NB4 (cell line): ENCODE data around the gene C19orf73.
A peak's percentile ranks its signal among the peaks of the same experiment; 100 is the strongest.

Experiments used
- DNase-seq: peaks from one replicate; pipeline ENCODE4 v3.0.0; 2010; ENCODE audit warnings: low read depth
- H3K4me3 ChIP-seq: one replicate; pipeline ENCODE4 v1.5.1; 2011; ENCODE audit warnings: mild to moderate bottlenecking, low read depth, low read length, moderate library complexity
- MYC ChIP-seq: IDR thresholded peaks from 2 replicates; pipeline ENCODE4 v1.6.1; 2011; ENCODE audit warnings: low read depth, low read length
- POLR2A ChIP-seq: IDR thresholded peaks from 2 replicates; pipeline ENCODE4 v1.6.1; 2011; ENCODE audit warnings: mild to moderate bottlenecking; ENCODE audit not compliant: insufficient read length; ENCODE audit errors: extremely low read depth
- TF ChIP-seq, protein P1 (sequence below): IDR thresholded peaks from 2 replicates; pipeline ENCODE4 v1.6.1; 2011; ENCODE audit warnings: low read depth, low read length
- TF ChIP-seq, protein P2 (sequence below): IDR thresholded peaks from one replicate; pipeline ENCODE4 v1.5.1; 2012; ENCODE audit warnings: low read depth, low read length

C19orf73 gene

DNA sequence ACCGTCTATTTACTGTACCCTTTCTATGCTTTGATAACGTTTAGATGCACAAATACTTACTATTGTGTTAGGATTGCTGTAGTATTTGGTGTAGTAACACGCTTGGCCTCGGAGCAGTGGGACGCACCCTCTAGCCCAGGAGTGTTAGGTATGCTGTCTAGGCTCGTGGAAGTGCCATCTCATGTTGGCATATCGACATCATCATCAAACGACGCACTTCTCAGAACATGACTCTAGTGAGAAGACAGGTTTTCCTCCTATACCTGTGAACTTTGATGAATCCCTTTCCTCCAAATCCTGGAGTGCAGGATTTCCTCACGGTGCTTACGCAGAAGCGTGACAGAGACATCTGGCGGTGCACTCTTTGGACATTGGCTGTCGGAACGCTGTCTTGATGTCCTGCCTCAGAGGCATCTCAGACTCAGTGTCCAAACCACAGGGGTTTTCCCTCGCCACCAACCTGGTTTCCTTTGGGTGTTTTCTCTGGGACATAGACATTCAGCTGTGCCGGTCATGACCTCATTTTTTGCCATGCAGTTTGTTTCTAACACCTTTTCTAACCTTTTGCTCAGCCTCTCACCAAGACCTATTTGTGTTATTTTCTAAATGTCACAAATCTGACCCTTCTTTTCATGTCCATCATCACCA, 27.4 kb downstream of the C19orf73 start:
- no peak overlapping the region for H3K4me3 ChIP-seq
- DNase-seq, result no peak
- TF ChIP-seq, protein P1, sequence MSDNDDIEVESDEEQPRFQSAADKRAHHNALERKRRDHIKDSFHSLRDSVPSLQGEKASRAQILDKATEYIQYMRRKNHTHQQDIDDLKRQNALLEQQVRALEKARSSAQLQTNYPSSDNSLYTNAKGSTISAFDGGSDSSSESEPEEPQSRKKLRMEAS, result no peak

DNA sequence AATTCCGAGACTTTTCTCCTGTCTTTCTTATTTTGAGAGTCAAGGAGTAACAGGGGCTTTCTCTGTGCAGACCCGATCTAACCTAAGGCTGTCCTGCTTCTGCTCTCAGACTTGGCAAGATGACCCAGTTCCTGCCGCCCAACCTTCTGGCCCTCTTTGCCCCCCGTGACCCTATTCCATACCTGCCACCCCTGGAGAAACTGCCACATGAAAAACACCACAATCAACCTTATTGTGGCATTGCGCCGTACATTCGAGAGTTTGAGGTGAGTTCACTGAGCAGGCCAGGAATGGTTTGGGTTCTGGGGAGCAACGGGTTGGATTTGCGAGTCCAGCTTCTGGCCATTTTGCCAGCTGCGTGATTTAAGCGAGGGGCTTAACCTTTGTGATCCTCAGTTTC, 32.6 kb downstream of the C19orf73 start:
- TF ChIP-seq, protein P2, sequence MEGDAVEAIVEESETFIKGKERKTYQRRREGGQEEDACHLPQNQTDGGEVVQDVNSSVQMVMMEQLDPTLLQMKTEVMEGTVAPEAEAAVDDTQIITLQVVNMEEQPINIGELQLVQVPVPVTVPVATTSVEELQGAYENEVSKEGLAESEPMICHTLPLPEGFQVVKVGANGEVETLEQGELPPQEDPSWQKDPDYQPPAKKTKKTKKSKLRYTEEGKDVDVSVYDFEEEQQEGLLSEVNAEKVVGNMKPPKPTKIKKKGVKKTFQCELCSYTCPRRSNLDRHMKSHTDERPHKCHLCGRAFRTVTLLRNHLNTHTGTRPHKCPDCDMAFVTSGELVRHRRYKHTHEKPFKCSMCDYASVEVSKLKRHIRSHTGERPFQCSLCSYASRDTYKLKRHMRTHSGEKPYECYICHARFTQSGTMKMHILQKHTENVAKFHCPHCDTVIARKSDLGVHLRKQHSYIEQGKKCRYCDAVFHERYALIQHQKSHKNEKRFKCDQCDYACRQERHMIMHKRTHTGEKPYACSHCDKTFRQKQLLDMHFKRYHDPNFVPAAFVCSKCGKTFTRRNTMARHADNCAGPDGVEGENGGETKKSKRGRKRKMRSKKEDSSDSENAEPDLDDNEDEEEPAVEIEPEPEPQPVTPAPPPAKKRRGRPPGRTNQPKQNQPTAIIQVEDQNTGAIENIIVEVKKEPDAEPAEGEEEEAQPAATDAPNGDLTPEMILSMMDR, result no peak
- no peak for TF ChIP-seq MYC
- no peak for TF ChIP-seq POLR2A
- TF ChIP-seq, protein P1, result no peak
- no peak for DNase-seq
- H3K4me3 ChIP-seq, result peak overlapping the region; percentile 98

DNA sequence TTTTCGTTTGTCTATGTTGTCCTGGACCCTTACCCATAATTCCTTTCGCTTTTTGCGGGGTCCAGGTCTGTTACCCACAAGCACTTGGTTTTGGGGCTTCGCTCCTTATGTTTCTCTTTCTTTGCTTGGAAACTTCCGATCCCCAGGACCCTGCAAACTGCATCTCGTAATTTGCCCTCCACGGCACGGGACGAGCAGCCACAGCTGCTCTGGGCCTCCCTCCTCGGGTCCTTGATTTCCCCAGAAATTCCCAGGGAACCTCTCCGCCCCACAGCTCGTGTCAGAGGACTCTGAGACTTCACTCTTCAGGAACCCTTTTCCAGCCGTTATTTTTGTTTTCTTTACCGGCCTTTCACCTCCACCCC, 33.1 kb downstream of the C19orf73 start:
- peak overlapping the region; percentile 98 for H3K4me3 ChIP-seq
- DNase-seq, result no peak
- TF ChIP-seq POLR2A (no peak), MYC (no peak)
- TF ChIP-seq, protein P2, result no peak
- TF ChIP-seq, protein P1, result no peak

DNA sequence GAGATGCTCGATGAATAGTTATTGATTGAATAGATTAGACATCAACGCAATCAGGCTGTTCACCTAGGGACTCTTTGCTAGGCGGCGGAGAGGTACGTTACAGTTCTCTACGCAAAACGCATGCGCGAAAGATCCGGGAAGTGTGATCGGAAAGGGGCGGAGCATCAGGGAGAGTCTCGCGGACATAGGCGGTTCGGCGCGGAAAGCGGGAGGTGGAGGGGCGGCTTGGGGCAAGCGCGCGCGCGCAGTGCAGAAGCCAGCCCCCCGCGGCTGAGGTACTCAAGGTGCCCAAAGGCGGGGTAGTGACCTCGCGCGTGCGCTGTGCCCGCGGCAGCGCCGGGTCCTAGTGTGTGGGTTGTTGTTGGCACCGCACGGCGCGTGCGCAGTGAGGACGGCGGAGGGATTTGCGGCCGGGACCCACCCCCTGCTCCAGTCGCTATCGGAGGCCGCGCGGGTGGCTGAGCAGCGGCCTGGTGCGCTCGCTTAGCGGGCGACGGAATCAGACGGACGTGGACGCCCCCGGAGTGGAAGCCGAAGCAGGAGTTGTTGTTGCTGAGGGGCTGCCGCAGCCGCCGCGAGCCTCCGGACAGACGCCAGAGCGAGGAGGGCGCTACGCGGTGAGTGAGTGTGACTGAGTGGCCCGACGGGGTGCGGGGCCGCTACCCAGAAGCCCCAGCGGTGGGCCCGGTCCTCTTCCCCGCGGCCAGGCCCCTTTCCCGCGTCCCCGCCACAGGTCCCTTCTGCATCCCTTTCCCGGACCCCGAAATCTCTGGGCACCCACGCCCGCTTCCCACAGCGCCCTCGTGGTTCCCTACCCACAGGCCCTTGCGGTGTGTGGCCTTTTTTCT, 33.7 kb downstream of the C19orf73 start, which contains the start of gene SNRNP70:
Gene SNRNP70, plus strand, starts transcription at position 432 of the 848 bp plus-strand sequence. CDS start 964 bp downstream, outside the sequence.
- TF ChIP-seq, protein P1, result peak; percentile 54
- TF ChIP-seq POLR2A, result peak; percentile 94
- TF ChIP-seq, protein P2, result no peak
- peak; percentile 38; the same call in 1 of the 2 replicates for TF ChIP-seq MYC
- peak within 1 kb of the TSS; percentile 98 for H3K4me3 ChIP-seq
- DNase-seq, result peak; percentile 99

DNA sequence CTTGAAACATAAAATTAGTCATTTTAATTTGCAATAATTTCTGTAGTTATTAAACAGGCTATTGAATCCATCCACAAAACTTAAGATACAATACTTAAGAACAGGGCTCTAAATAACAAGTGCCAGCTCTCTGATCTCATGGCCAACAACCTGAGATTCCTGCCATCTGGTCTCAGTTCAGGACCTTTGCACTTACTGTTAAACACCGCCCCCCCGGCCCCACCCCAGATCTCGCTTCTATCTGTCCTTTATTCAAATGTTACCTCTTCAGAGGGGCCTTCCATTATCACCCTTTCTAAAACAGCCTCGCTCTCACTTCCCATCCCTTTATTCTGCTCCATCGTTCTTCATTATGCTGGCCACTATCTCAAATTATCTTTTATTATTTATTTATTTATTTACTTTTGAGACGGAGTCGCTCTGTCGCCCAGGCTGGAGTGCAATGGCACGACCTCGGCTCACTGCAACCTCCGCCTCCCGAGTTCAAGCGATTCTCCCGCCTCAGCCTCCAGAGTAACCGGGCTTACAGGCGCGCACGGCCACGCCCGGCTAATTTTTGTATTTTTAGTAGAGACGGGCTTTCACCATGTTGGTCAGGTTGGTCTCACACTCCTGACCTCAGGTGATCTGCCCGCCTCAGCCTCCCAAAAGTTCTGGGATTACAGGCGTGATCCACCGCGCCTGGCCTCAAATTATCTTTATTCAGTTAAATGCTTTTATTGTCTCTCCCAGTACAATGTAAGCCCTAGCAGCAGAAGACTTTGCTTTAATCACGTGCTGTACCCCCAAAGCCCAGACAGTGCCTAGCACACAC, 34.5 kb downstream of the C19orf73 start:
- DNase-seq, result no peak
- peak overlapping the region; percentile 68 for H3K4me3 ChIP-seq

More for the DNA sequence above, 34.5 kb downstream of the C19orf73 start:
- TF ChIP-seq, protein P2, result no peak
- TF ChIP-seq MYC, result no peak
- no peak for TF ChIP-seq POLR2A
- TF ChIP-seq, protein P1, result no peak
